Fibroblast of lung (primary cell): ENCODE data around the gene RAB42.

Experiments used
- CTCF ChIP-seq, 2 donors: IDR thresholded peaks in 1 of 2; conservative IDR thresholded peaks in 1 of 2; 1 replicate in 1 of 2; 2 replicates in 1 of 2; pipeline ENCODE4 v1.5.1; 2011 to 2012; ENCODE audit warnings: low read length in 2 of 2, control low read depth in 1 of 2, inconsistent platforms in 1 of 2, low read depth in 1 of 2, mild to moderate bottlenecking in 1 of 2
- EZH2 ChIP-seq: IDR thresholded peaks from 2 replicates; pipeline ENCODE4 v1.5.1; 2012; ENCODE audit warnings: low read length, control low read depth, mild to moderate bottlenecking; ENCODE audit errors: missing control alignments

- TF ChIP-seq CTCF (conservative IDR thresholded peaks at IDR 0.05 in 1 of 2, IDR thresholded peaks at IDR 0.05 in 1 of 2; ENCODE audit: low read depth in 1 of 2, low read length in 2 of 2) (no peak), EZH2 (no peak)
Measured at GRCh38 chr1:28578696-28579218, 13.3 kb upstream of the RAB42 start.
